Measurements from ENCODE around the gene MYO3A. TPM values are rescaled to one million over a fixed set of nuclear protein-coding genes. Genes with fewer than 3 reads are reported as not detected.

The MYO3A gene
- total RNA-seq, 1 experiment from 2014 or later, result not detected

DNA sequence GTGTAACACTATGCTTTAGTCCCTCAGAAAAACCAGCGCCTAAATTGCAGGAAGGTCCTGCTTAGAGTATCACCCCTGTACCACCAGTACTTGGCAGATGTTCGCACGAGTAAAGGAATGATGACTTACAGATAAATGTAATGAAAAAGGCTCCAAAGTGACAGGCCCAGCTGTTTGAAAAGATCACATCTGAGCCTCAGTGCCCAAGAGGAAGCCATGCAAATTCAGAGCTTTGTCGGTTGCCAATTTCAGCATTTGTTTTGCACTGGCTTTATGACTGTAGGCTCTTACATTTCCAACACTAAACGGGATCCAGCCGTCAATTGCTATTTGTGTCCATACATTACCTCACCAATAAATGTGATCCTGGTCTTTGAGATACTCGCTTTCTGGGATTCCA, 222.0 kb downstream of the MYO3A start:
- TF ChIP-seq REST (IDR thresholded peaks at IDR 0.05; ENCODE audit: low read depth) (no peak), CBX3 (IDR thresholded peaks at IDR 0.05; ENCODE audit: low read depth) (no peak), CEBPB (IDR thresholded peaks at IDR 0.05; ENCODE audit: low read depth) (no peak), EGR1 (IDR thresholded peaks at IDR 0.05; ENCODE audit: low read depth) (no peak), RAD21 (IDR thresholded peaks at IDR 0.05; ENCODE audit: low read depth) (no peak)
- TF ChIP-seq, protein P1, sequence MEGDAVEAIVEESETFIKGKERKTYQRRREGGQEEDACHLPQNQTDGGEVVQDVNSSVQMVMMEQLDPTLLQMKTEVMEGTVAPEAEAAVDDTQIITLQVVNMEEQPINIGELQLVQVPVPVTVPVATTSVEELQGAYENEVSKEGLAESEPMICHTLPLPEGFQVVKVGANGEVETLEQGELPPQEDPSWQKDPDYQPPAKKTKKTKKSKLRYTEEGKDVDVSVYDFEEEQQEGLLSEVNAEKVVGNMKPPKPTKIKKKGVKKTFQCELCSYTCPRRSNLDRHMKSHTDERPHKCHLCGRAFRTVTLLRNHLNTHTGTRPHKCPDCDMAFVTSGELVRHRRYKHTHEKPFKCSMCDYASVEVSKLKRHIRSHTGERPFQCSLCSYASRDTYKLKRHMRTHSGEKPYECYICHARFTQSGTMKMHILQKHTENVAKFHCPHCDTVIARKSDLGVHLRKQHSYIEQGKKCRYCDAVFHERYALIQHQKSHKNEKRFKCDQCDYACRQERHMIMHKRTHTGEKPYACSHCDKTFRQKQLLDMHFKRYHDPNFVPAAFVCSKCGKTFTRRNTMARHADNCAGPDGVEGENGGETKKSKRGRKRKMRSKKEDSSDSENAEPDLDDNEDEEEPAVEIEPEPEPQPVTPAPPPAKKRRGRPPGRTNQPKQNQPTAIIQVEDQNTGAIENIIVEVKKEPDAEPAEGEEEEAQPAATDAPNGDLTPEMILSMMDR (IDR thresholded peaks at IDR 0.05 in 2 of 3, conservative IDR thresholded peaks at IDR 0.05 in 1 of 3; ENCODE audit: borderline replicate concordance in 1 of 3, insufficient read depth in 1 of 3, low read depth in 2 of 3, low read length in 2 of 3), result no peak
- POLR2A ChIA-PET, result no interaction called here
- Histone ChIP-seq H3K4me1 (ENCODE audit: control insufficient read depth in 1 of 2, insufficient read depth in 2 of 2, low read length in 2 of 2) (no peaks in the 10 kb centered on the region), H3K79me2 (ENCODE audit: insufficient read depth, low read length) (no peaks in the 10 kb centered on the region), H3K36me3 (ENCODE audit: control insufficient read depth in 1 of 2, insufficient read depth in 2 of 2, low read length in 2 of 2) (no peaks in the 10 kb centered on the region), H2AFZ (ENCODE audit: low read depth, low read length, poor library complexity, severe bottlenecking) (no peak overlapping the region), H3K9me3 (ENCODE audit: control insufficient read depth in 1 of 2, insufficient read depth in 1 of 2, low read depth in 1 of 2, low read length in 2 of 2) (no peaks in the 10 kb centered on the region), H3K27me3 (ENCODE audit: insufficient read depth, low read length) (peaks cover 3% of the 10 kb centered on the region; the same call in 1 of the 2 replicates), H4K20me1 (ENCODE audit: insufficient read depth) (no peaks in the 10 kb centered on the region), H3K4me3 (replicated peaks in 1 of 2; ENCODE audit: low read depth in 1 of 2, low read length in 2 of 2) (no peak overlapping the region), H3K4me2 (ENCODE audit: low read length) (no peak overlapping the region), H3K9ac (ENCODE audit: low read length) (no peak overlapping the region), H3K27ac (ENCODE audit: low read depth, low read length) (no peak overlapping the region), H3K9me2 (ENCODE audit: insufficient read depth) (no peaks in the 10 kb centered on the region)
- no TSS peak for BruUV-seq (replicated peaks)
- RAD21 ChIA-PET (ENCODE audit: low non-redundant PET in 1 of 2, low total read pairs in 2 of 2, uncharacterized antibody in 2 of 2, unreplicated experiment in 2 of 2), result no interaction called here
- ATAC-seq (no peak), DNase-seq (ENCODE audit: low read depth, low spot score) (no peak)
- CTCF ChIA-PET, result no interaction called here
- intact Hi-C loops (cut with micrococcal nuclease), result loop anchor here (5.0 kb wide), 1 partner anchor 279 kb away; no protein-coding TSS in a partner anchor

Data from HCT116 (cell line).